Karpas-422 (cell line): ENCODE results near the gene ITGAD. TPM values are rescaled to one million over a fixed set of nuclear protein-coding genes. Genes with fewer than 3 reads are reported as not detected.
A peak's percentile ranks its signal among the peaks of the same experiment; 100 is the strongest.

Experiments used
- DNase-seq: peaks from one replicate; pipeline ENCODE4 v3.0.0-alpha.2; 2015
- H2AFZ ChIP-seq: fragments of 200-600 bp; sonication (generic); 2 replicates; pipeline ENCODE4 v1.6.1; 2014; ENCODE audit warnings: antibody characterized with exemption, low read length, mixed read lengths
- H3K27ac ChIP-seq: fragments of 200-600 bp; sonication (generic); 2 replicates; pipeline ENCODE4 v1.5.1; 2014; ENCODE audit warnings: mild to moderate bottlenecking, low read length, moderate library complexity
- H3K27me3 ChIP-seq: fragments of 200-600 bp; sonication (generic); 2 replicates; pipeline ENCODE4 v1.6.1; 2014; ENCODE audit warnings: low read length, mixed read lengths
- H3K36me3 ChIP-seq: fragments of 200-600 bp; sonication (generic); 2 replicates; pipeline ENCODE4 v1.6.1; 2014; ENCODE audit warnings: low read length, mixed read lengths; ENCODE audit not compliant: insufficient read depth
- H3K4me1 ChIP-seq: fragments of 200-600 bp; sonication (generic); 2 replicates; pipeline ENCODE4 v1.6.1; 2014; ENCODE audit warnings: mild to moderate bottlenecking, low read length, mixed read lengths
- H3K4me2 ChIP-seq: fragments of 200-600 bp; sonication (generic); 2 replicates; pipeline ENCODE4 v1.6.1; 2014; ENCODE audit warnings: low read length, low read depth, mild to moderate bottlenecking; ENCODE audit not compliant: poor library complexity, severe bottlenecking
- H3K4me3 ChIP-seq: fragments of 200-600 bp; sonication (generic); 2 replicates; pipeline ENCODE4 v1.5.1; 2014; ENCODE audit warnings: mild to moderate bottlenecking, antibody characterized with exemption, low read length, mixed read lengths
- H3K79me2 ChIP-seq: fragments of 200-600 bp; sonication (generic); 2 replicates; pipeline ENCODE4 v1.6.1; 2014; ENCODE audit warnings: mild to moderate bottlenecking, low read length, mixed read lengths
- H3K9ac ChIP-seq: fragments of 200-600 bp; sonication (generic); 2 replicates; pipeline ENCODE4 v1.6.0; 2014; ENCODE audit warnings: low read length
- H3K9me2 ChIP-seq: fragments of 200-600 bp; sonication (generic), shearing (Covaris generic); replicated peaks from 2 replicates; pipeline ENCODE4 v1.6.0; 2014; ENCODE audit warnings: mild to moderate bottlenecking, low read length, moderate library complexity; ENCODE audit not compliant: insufficient read depth
- H3K9me3 ChIP-seq: fragments of 300-700, 200-600 bp; sonication (generic); 2 replicates; pipeline ENCODE4 v1.6.1; 2014; ENCODE audit warnings: low read length, mixed read lengths
- H4K20me1 ChIP-seq: fragments of 200-600 bp; sonication (generic); 2 replicates; pipeline ENCODE4 v1.6.1; 2014; ENCODE audit warnings: mild to moderate bottlenecking, antibody characterized with exemption, low read length, low read depth; ENCODE audit not compliant: insufficient read depth
- total RNA-seq: library from RNA; depleted of rRNA; stranded (reverse); fragments of >200 nt; shearing (Covaris generic); gene quantifications from 2 replicates; pipeline ENCODE4 v1.2.3, GENCODE V29; 2014; ENCODE audit warnings: low replicate concordance

ITGAD gene
- total RNA-seq, 1 experiment from 2014 or later: not detected

DNA sequence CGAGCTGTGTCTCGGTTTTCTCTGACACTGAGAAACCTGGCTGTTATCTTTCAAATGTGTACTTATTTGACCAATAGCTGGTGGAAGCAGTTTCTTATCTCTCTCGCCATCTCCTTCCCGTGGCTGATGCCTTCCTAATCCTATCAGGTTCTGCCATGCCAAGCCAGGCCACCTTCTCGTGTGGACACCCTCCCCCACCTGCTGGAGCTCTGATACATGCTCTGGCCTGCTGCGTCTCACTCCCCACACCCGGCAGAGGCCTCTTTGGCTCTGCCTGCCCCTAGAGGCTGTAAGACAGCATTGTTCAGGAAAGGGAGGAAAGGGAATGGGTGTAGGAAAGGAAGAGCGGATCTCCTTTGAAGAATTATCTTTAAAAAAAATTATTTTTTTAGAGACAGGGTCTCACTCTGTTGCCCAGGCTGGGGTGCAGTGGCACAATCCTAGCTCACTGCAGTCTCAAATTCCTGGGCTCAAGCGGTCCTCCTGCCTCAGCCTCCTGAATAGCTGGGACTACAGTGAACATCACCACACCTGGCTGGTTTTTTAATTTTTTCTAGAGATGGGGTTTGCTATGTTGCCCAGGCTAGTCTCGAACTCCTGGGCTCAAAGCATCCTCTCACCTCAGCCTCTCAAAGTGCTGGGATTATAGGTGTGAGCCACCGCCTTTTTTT is 58.7 kb downstream of the ITGAD start:
- Histone ChIP-seq H3K36me3 (no peaks in the 10 kb centered on the region), H3K9me2 (no peaks in the 10 kb centered on the region), H3K9ac (no peak overlapping the region), H2AFZ (no peak overlapping the region), H3K27me3 (no peaks in the 10 kb centered on the region), H3K79me2 (peaks cover 1% of the 10 kb centered on the region), H4K20me1 (peaks cover 17% of the 10 kb centered on the region; the same call in 1 of the 2 replicates), H3K4me1 (no peaks in the 10 kb centered on the region), H3K4me3 (no peak overlapping the region), H3K27ac (no peak overlapping the region), H3K4me2 (no peak overlapping the region), H3K9me3 (no peaks in the 10 kb centered on the region)
- peak; percentile 51 for DNase-seq

DNA sequence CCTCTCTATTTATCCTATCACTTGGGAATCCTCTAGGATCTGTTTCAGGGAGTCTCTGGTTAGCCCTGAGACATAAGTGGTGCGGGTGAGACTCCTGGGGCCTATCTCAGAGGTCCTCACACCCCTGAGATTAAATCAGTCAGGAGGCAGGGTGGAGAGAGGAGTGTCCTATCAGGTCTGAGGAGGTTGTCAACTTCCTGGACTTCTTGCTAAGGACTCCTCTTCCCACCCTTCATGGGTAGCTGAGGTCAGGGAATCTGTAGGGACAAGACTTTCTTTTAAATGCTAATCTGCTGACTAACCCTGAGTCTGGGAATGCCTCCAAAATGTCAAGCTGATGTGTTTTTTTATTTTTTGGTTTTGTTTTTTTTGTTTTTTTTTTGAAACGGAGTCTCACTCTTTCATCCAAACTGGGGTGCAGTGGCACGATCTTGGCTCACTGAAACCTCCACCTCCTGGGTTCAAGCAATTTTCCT is 59.5 kb downstream of the ITGAD start:
- Histone ChIP-seq H3K9ac (no peak overlapping the region), H3K27ac (no peak overlapping the region), H3K27me3 (no peaks in the 10 kb centered on the region)

DNA sequence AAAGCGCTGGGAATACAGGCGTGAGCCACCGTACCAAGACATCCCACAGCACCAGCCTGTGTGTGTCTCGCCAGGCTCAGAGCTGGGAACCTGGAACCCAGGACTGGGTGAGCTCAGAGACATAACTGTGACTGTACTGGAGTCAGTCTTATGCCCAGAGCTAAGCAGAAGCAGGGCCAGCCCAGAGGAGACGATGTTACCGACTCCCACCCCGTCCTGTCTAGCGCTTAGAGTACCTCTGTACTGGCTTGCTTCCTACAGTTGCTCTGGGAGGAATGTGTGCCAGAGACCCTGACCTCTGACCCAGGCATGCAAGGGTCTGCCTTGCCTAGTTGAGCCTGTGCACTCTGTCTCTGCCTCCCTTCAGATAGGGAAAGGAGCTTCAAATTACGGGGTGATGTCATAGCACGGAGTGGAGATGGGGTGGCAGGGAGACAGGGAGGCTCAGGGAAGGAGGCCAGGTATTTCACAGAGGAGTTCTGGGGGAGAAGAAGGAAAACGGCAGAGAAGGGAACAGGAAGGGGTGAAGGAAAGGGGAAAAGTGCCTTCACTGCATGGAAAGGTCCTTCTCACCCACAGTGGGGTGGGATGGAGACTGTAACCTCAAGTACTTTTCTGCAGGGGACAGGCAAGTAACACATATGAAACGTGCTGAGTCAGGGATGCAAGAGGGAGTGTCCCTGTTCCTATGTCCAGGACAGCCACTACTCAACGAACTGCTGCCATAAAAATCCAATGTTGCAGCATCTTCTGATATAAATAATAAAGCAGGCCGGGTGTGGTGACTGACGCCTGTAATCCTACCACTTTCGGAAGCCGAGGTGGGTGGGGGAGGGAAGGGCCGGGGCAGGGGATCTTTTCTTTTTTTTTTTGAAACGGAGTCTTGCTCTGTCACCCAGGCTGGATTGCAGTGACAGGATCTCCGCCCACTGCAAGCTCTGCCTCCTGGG is 60.4 kb downstream of the ITGAD start:
- H3K9me2 ChIP-seq: no peaks in the 10 kb centered on the region
- H2AFZ ChIP-seq: no peak overlapping the region
- H3K4me3 ChIP-seq: no peak overlapping the region
- no peaks in the 10 kb centered on the region for H3K27me3 ChIP-seq
- H3K9me3 ChIP-seq: no peaks in the 10 kb centered on the region
- no peak for DNase-seq
- H3K79me2 ChIP-seq: peaks cover 18% of the 10 kb centered on the region
- no peak overlapping the region for H3K9ac ChIP-seq
- H3K4me2 ChIP-seq: no peak overlapping the region
- H3K4me1 ChIP-seq: peaks cover 16% of the 10 kb centered on the region
- H3K36me3 ChIP-seq: no peaks in the 10 kb centered on the region
- H3K27ac ChIP-seq: no peak overlapping the region
- peaks cover 33% of the 10 kb centered on the region; the same call in 1 of the 2 replicates for H4K20me1 ChIP-seq

More for the DNA sequence above, 59.5 kb downstream of the ITGAD start:
- no peaks in the 10 kb centered on the region for H3K9me3 ChIP-seq
- peaks cover 7% of the 10 kb centered on the region for H3K4me1 ChIP-seq
- no peak for DNase-seq
- H3K4me2 ChIP-seq: no peak overlapping the region
- no peaks in the 10 kb centered on the region for H3K9me2 ChIP-seq
- no peak overlapping the region for H2AFZ ChIP-seq
- H4K20me1 ChIP-seq: peaks cover 25% of the 10 kb centered on the region; the same call in 1 of the 2 replicates
- H3K4me3 ChIP-seq: no peak overlapping the region
- peaks cover 10% of the 10 kb centered on the region for H3K79me2 ChIP-seq
- no peaks in the 10 kb centered on the region for H3K36me3 ChIP-seq

DNA sequence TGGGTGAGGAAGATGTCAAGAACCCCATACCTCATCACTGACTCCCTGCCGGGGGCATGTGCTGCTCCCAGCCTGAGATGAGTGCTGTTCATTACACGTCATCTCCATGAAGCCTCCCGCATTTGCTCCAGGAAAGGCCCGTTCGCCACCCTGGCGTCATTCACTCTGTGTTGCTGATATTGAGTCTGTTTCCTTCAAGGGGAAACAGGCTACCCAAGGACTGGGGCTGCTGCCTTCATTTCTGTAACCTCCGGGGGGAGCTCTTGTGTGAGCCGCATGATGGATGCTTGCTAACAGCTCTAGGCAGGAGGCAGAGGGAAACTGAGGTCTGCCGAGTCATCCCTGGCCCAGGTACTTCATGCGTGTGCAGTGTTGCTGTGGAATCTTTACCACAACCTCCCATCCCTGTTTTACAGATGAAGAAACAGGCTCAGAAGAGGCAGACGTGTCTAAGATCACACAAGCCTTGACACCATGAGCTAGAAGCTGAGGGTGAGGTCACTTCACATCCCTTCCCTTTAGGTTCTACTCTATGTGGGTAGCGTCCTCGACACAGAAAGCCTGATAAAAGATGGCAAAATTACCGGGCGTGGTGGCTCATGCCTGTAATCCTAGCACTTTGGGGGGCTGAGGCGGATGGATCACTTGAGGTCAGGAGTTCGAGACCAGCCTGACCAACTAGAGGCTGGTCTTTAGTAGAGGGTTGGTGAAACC is 62.6 kb downstream of the ITGAD start:
- peaks cover 33% of the 10 kb centered on the region; the same call in 1 of the 2 replicates for H4K20me1 ChIP-seq
- no peak overlapping the region for H2AFZ ChIP-seq
- peak; percentile 70 for DNase-seq
- no peaks in the 10 kb centered on the region for H3K9me2 ChIP-seq
- no peak overlapping the region for H3K4me3 ChIP-seq
- no peaks in the 10 kb centered on the region for H3K27me3 ChIP-seq
- no peaks in the 10 kb centered on the region for H3K9me3 ChIP-seq
- no peak overlapping the region for H3K4me2 ChIP-seq
- H3K79me2 ChIP-seq: peaks cover 22% of the 10 kb centered on the region
- no peaks in the 10 kb centered on the region for H3K36me3 ChIP-seq
- H3K9ac ChIP-seq: no peak overlapping the region
- peaks cover 23% of the 10 kb centered on the region for H3K4me1 ChIP-seq
- no peak overlapping the region for H3K27ac ChIP-seq

DNA sequence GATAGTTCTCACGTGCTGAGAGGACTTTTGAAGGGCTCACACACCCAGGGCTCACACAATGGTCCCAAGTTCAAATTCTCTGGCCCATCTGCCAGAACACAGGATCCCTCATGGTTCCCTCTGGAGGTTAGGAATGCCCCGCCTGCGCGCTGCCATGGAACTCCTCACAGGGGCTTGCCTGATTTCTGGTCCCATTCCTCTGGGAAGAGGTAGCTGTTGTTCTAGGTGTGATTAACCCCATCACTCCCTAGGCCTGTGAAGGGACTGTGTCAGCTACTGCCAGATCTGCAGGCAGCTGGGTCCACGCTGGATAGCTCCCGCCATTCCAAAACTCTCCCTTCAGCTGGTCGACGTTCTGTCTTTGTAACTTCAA is 63.8 kb downstream of the ITGAD start:
- Histone ChIP-seq H3K36me3 (no peaks in the 10 kb centered on the region), H3K27ac (no peak overlapping the region), H3K27me3 (no peaks in the 10 kb centered on the region), H3K79me2 (peaks cover 22% of the 10 kb centered on the region), H2AFZ (no peak overlapping the region), H3K4me3 (no peak overlapping the region), H4K20me1 (peaks cover 33% of the 10 kb centered on the region; the same call in 1 of the 2 replicates), H3K4me2 (peak overlapping the region; percentile 98), H3K4me1 (peaks cover 23% of the 10 kb centered on the region), H3K9me2 (no peaks in the 10 kb centered on the region), H3K9ac (no peak overlapping the region; the same call in 1 of the 2 replicates), H3K9me3 (no peaks in the 10 kb centered on the region)
- no peak for DNase-seq

DNA sequence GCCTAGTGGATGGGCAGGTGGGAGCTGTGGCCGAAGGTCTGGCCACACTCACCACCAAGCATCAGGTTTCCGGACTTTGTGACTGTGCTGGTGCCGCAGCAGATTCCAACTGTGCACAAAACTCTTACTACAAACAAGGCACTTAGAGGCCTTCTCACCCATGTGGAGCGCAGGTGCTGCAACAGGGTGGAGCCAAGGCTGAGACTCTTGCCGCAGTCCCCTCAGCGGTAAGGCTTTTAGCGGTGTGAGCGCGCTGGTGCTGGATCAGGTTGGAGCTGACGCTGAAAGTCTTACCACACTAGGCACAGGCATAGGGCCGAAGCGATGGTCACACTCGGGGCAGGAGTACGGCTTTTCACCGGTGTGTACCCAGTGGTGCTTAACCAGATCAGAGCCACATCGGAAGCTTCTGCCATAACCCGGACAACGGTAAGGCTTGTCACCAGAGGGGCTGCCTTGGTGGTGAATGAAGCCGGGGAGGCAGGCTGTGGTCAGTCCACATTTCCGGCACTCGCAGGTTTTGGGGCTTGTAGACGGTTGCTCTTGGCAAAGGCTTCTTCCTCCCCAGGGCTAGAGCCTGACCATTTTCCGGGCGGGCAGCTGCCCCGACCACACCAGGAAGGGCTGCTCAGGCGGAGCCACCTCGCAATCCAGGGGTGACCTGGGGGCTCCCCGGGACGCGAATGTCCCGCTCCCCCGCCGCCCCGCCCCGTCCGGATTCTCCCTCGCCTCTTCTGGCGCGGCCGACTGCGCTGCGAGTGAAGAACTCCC is 65.1 kb downstream of the ITGAD start:
- Histone ChIP-seq H3K4me2 (peak overlapping the region; percentile 98), H2AFZ (peak overlapping the region; percentile 79; the same call in 1 of the 2 replicates), H3K4me3 (peak overlapping the region; percentile 91), H3K27ac (peak overlapping the region; percentile 79; the same call in 1 of the 2 replicates), H3K4me1 (peaks cover 23% of the 10 kb centered on the region), H4K20me1 (peaks cover 33% of the 10 kb centered on the region; the same call in 1 of the 2 replicates), H3K36me3 (no peaks in the 10 kb centered on the region), H3K9ac (peak overlapping the region; percentile 94), H3K9me3 (no peaks in the 10 kb centered on the region), H3K27me3 (no peaks in the 10 kb centered on the region), H3K79me2 (peaks cover 22% of the 10 kb centered on the region), H3K9me2 (no peaks in the 10 kb centered on the region)
- no peak for DNase-seq

DNA sequence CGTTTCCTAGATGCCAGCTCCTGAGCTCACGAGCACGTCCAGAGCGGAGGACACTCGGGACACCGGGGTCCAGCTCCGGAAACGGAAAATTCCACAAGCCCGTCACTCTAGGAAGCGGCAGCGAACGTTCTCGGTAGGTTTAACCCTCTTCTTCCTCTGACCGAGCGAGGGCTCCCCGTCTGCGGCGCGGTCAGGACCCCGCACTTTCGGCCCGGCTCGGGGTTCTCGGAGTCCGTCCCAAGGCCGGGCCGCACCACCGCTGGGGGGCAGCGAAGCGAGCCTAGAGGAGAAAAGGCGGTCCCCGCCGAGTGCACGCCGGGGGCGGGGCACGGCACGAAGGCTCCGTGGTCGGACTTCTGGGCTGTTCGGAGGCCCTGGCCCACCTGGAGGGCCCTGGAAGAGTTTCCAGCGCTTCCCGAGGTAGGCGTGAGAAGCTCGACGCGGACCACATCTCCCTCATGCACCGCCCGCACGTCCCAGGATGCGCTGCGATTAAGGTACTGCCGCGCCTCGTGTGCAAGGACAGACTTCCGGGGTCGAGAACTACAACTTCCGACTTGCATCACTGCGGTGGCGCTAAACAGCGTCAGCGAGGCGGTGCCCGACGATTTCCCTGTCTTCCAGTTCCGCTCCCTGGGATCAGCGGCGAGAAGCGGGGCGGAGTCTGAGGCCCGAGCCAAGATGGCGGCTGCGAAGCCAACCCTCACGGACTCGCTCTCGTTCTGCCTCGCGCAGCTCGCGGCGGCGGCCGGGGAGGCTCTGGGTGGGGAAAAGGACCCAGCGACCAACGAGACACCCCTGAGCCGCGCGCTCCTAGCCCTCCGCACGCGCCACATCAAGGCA is 65.9 kb downstream of the ITGAD start, which contains the start of gene ARMC5:
Gene ARMC5 (plus strand): TSS at position 658 of the 843 bp plus-strand sequence. CDS start 24 bp downstream, at position 682.
- H3K36me3 ChIP-seq: no peaks in the 10 kb centered on the region
- peak within 1 kb of the TSS; percentile 94 for H3K9ac ChIP-seq
- H3K4me3 ChIP-seq: peak within 1 kb of the TSS; percentile 91
- peak within 1 kb of the TSS; percentile 79 for H3K27ac ChIP-seq
- H4K20me1 ChIP-seq: peaks cover 33% of the 10 kb centered on the region; the same call in 1 of the 2 replicates
- H3K4me2 ChIP-seq: peak within 1 kb of the TSS; percentile 98
- H2AFZ ChIP-seq: peak within 1 kb of the TSS; percentile 84; the same call in 1 of the 2 replicates
- peaks cover 22% of the 10 kb centered on the region for H3K79me2 ChIP-seq
- peaks cover 23% of the 10 kb centered on the region for H3K4me1 ChIP-seq
- peak; percentile 99 for DNase-seq
- no peaks in the 10 kb centered on the region for H3K9me2 ChIP-seq
- H3K27me3 ChIP-seq: no peaks in the 10 kb centered on the region
- no peaks in the 10 kb centered on the region for H3K9me3 ChIP-seq
